Endothelial cell (in vitro differentiated cells): Measurements from ENCODE around the gene MTMR12. TPM values are rescaled to one million over a fixed set of nuclear protein-coding genes. Genes with fewer than 3 reads are reported as not detected.
"Not testable (repeated sequence)": the region's sequence is repeated elsewhere in the genome, so short reads cannot be mapped to it uniquely, and the experiment has no call there.

Experiments used
- DNase-seq: peaks from one replicate; pipeline ENCODE4 v3.0.0; 2021; ENCODE audit warnings: low spot score
- H3K27ac Mint-ChIP-seq: one replicate; pipeline ENCODE4 v1.8.0; 2021; ENCODE audit warnings: mixed read lengths, inconsistent platforms; ENCODE audit not compliant: unreplicated experiment
- H3K27me3 Mint-ChIP-seq: one replicate; pipeline ENCODE4 v1.8.0; 2021; ENCODE audit warnings: mild to moderate bottlenecking, moderate library complexity, mixed read lengths, inconsistent platforms; ENCODE audit not compliant: unreplicated experiment
- H3K36me3 Mint-ChIP-seq: one replicate; pipeline ENCODE4 v1.8.0; 2021; ENCODE audit warnings: mild to moderate bottlenecking, low read depth, mixed read lengths, inconsistent platforms; ENCODE audit not compliant: unreplicated experiment
- H3K4me1 Mint-ChIP-seq: one replicate; pipeline ENCODE4 v1.8.0; 2021; ENCODE audit warnings: mild to moderate bottlenecking, mixed read lengths, inconsistent platforms; ENCODE audit not compliant: unreplicated experiment
- H3K4me3 Mint-ChIP-seq: one replicate; pipeline ENCODE4 v1.8.0; 2021; ENCODE audit warnings: mild to moderate bottlenecking, mixed read lengths, inconsistent platforms; ENCODE audit not compliant: unreplicated experiment
- H3K9me3 Mint-ChIP-seq: one replicate; pipeline ENCODE4 v1.8.0; 2021; ENCODE audit warnings: mixed read lengths, inconsistent platforms; ENCODE audit not compliant: unreplicated experiment
- total RNA-seq: library from RNA; stranded (reverse); fragmentation: NEBNext Ultra II Directional; extraction: Animal tissue kit (Norgen Biotek cat#: 25700); gene quantifications from one replicate; pipeline ENCODE4 v1.2.1, GENCODE V29; 2021; ENCODE audit not compliant: unreplicated experiment
- TF ChIP-seq, protein P1 (sequence below): fragments of 200-600 bp; sonication (generic); IDR thresholded peaks from one replicate; pipeline ENCODE4 v1.5.0; 2021; ENCODE audit warnings: antibody characterized with exemption; ENCODE audit not compliant: unreplicated experiment

MTMR12 gene
- total RNA-seq, 1 donor from 2014 or later, result 39.4 TPM

- H3K9me3 Mint-ChIP-seq, result no peaks in the 10 kb centered on the region
- H3K4me1 Mint-ChIP-seq, result no peaks in the 10 kb centered on the region
- no peak overlapping the region for H3K4me3 Mint-ChIP-seq
- H3K36me3 Mint-ChIP-seq, result peaks cover 6% of the 10 kb centered on the region
- DNase-seq, result no peak
- H3K27me3 Mint-ChIP-seq, result peaks cover 2% of the 10 kb centered on the region
- no peak overlapping the region for H3K27ac Mint-ChIP-seq
- TF ChIP-seq, protein P1, sequence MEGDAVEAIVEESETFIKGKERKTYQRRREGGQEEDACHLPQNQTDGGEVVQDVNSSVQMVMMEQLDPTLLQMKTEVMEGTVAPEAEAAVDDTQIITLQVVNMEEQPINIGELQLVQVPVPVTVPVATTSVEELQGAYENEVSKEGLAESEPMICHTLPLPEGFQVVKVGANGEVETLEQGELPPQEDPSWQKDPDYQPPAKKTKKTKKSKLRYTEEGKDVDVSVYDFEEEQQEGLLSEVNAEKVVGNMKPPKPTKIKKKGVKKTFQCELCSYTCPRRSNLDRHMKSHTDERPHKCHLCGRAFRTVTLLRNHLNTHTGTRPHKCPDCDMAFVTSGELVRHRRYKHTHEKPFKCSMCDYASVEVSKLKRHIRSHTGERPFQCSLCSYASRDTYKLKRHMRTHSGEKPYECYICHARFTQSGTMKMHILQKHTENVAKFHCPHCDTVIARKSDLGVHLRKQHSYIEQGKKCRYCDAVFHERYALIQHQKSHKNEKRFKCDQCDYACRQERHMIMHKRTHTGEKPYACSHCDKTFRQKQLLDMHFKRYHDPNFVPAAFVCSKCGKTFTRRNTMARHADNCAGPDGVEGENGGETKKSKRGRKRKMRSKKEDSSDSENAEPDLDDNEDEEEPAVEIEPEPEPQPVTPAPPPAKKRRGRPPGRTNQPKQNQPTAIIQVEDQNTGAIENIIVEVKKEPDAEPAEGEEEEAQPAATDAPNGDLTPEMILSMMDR, result no peak
Observed at GRCh38 chr5:32222723-32223470, 89.8 kb downstream of the MTMR12 start.

GRCh38 chr5:32217886-32218396 lies 94.8 kb downstream of the MTMR12 start:
- no peak overlapping the region for H3K27ac Mint-ChIP-seq

DNA sequence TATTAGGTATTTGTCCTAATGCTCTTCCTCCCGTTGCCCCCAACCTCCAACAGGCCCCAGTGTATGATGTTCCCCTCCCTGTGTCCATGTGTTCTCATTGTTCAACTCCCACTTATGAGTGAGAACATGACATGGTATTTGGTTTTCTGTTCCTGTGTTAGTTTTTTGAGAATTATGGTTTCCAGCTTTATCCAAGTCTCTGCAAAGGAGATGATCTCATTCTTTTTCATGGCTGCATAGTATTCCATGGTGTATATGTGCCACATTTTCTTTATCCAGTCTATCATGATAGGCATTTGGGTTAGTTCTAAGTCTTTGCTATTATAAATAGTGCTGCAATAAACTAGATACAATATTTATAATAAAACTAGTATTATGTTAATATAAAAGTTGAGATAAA lies 98.4 kb downstream of the MTMR12 start:
- H3K4me1 Mint-ChIP-seq, H3K9me3 Mint-ChIP-seq, H3K36me3 Mint-ChIP-seq, H3K27ac Mint-ChIP-seq, H3K4me3 Mint-ChIP-seq, H3K27me3 Mint-ChIP-seq, DNase-seq: not testable (repeated sequence)

More at GRCh38 chr5:32217886-32218396, 94.8 kb downstream of the MTMR12 start:
- no peak overlapping the region for H3K4me3 Mint-ChIP-seq
- TF ChIP-seq, protein P1, result no peak
- peaks cover 2% of the 10 kb centered on the region for H3K27me3 Mint-ChIP-seq
- no peak for DNase-seq
- H3K36me3 Mint-ChIP-seq, result no peaks in the 10 kb centered on the region
- H3K4me1 Mint-ChIP-seq, result no peaks in the 10 kb centered on the region
- H3K9me3 Mint-ChIP-seq, result no peaks in the 10 kb centered on the region

- Mint-ChIP-seq H3K27ac (peak overlapping the region; percentile 61), H3K36me3 (no peaks in the 10 kb centered on the region), H3K4me3 (no peak overlapping the region), H3K9me3 (no peaks in the 10 kb centered on the region), H3K27me3 (peaks cover 7% of the 10 kb centered on the region), H3K4me1 (peaks cover 8% of the 10 kb centered on the region)
- TF ChIP-seq, protein P1, result no peak
- DNase-seq, result no peak
Observed at GRCh38 chr5:32210151-32210550, 102.6 kb downstream of the MTMR12 start.

DNA sequence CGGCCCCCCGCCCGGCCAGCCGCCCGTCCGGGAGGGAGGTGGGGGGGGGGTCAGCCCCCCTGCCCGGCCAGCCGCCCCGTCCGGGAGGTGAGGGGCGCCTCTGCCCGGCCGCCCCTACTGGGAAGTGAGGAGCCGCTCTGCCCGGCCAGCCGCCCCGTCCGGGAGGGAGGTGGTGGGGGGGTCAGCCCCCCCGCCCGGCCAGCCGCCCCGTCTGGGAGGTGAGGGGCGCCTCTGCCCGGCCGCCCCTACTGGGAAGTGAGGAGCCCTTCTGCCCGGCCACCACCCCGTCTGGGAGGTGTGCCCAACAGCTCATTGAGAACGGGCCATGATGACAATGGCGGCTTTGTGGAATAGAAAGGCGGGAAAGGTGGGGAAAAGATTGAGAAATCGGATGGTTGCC lies 103.9 kb downstream of the MTMR12 start:
- not testable (repeated sequence) for H3K9me3 Mint-ChIP-seq, H3K36me3 Mint-ChIP-seq, H3K4me3 Mint-ChIP-seq, H3K27me3 Mint-ChIP-seq, H3K27ac Mint-ChIP-seq, H3K4me1 Mint-ChIP-seq, DNase-seq

GRCh38 chr5:32207355-32207634 lies 105.4 kb downstream of the MTMR12 start:
- no peak overlapping the region for H3K27ac Mint-ChIP-seq
- DNase-seq, result no peak
- TF ChIP-seq, protein P1, result no peak
- H3K27me3 Mint-ChIP-seq, result peaks cover 8% of the 10 kb centered on the region
- no peaks in the 10 kb centered on the region for H3K36me3 Mint-ChIP-seq
- H3K4me3 Mint-ChIP-seq, result no peak overlapping the region
- no peaks in the 10 kb centered on the region for H3K9me3 Mint-ChIP-seq
- H3K4me1 Mint-ChIP-seq, result peaks cover 13% of the 10 kb centered on the region
